ENCODE results near the gene SIM2.

DNA sequence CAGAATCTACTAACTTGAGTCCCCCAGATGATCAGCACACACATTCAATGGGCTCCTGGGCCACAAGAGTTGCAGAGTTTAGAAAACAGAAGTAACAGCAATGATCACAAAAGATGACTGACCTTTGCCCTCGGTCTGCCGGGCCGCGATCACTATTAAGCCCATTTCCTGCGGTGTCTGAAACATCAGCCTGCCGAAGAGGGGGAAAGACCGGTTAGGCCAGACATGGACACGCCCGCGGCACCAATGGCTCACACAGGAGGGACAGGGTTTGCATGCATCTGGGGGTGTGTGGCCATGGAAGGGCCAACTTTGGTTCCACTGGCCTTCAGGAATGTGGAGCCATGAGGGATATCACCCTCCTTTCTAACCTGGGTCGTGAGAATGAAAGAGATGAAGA, 68.2 kb downstream of the SIM2 start:
- TF ChIP-seq, protein P1, sequence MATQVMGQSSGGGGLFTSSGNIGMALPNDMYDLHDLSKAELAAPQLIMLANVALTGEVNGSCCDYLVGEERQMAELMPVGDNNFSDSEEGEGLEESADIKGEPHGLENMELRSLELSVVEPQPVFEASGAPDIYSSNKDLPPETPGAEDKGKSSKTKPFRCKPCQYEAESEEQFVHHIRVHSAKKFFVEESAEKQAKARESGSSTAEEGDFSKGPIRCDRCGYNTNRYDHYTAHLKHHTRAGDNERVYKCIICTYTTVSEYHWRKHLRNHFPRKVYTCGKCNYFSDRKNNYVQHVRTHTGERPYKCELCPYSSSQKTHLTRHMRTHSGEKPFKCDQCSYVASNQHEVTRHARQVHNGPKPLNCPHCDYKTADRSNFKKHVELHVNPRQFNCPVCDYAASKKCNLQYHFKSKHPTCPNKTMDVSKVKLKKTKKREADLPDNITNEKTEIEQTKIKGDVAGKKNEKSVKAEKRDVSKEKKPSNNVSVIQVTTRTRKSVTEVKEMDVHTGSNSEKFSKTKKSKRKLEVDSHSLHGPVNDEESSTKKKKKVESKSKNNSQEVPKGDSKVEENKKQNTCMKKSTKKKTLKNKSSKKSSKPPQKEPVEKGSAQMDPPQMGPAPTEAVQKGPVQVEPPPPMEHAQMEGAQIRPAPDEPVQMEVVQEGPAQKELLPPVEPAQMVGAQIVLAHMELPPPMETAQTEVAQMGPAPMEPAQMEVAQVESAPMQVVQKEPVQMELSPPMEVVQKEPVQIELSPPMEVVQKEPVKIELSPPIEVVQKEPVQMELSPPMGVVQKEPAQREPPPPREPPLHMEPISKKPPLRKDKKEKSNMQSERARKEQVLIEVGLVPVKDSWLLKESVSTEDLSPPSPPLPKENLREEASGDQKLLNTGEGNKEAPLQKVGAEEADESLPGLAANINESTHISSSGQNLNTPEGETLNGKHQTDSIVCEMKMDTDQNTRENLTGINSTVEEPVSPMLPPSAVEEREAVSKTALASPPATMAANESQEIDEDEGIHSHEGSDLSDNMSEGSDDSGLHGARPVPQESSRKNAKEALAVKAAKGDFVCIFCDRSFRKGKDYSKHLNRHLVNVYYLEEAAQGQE (IDR thresholded peaks at IDR 0.05; ENCODE audit: insufficient read depth in 1 of 2, low read depth in 2 of 2, low read length in 2 of 2): no peak
- no peak for TF ChIP-seq TAF1 (IDR thresholded peaks at IDR 0.05; ENCODE audit: borderline replicate concordance, insufficient read depth, low read length)
- TF ChIP-seq POLR2AphosphoS5 (IDR thresholded peaks at IDR 0.05; ENCODE audit: low read depth, low read length): no peak

All from PFSK-1 (cell line).